DND-41 (cell line): ENCODE data around the gene EIF1AD.

Source experiments
- ATAC-seq: fragments of 200-7000 bp; cut with Tn5 transposase; 3 replicates; pipeline ENCODE4 v1.9.1; 2021; ENCODE audit warnings: low read depth; ENCODE audit not compliant: insufficient read depth
- DNase-seq: peaks from one replicate; pipeline ENCODE4 v3.0.0-alpha.2; 2020
- H2AFZ ChIP-seq: 2 replicates; pipeline ENCODE4 v1.6.0; 2012; ENCODE audit warnings: low read depth, low read length
- H3K27ac ChIP-seq: 2 replicates; pipeline ENCODE4 v1.5.1; 2012; ENCODE audit warnings: low read length, inconsistent platforms
- H3K27me3 ChIP-seq: fragments of 200-600 bp; sonication (generic); 2 replicates; pipeline ENCODE4 v1.6.0; 2012; ENCODE audit warnings: low read length, mild to moderate bottlenecking, inconsistent platforms; ENCODE audit not compliant: insufficient read depth, poor library complexity
- H3K36me3 ChIP-seq: 2 replicates; pipeline ENCODE4 v1.5.1; 2012; ENCODE audit warnings: low read length, inconsistent platforms; ENCODE audit not compliant: insufficient read depth
- H3K4me1 ChIP-seq: 2 replicates; pipeline ENCODE4 v1.5.1; 2012; ENCODE audit warnings: mild to moderate bottlenecking, low read length; ENCODE audit not compliant: insufficient read depth
- H3K4me2 ChIP-seq: 2 replicates; pipeline ENCODE4 v1.6.0; 2012; ENCODE audit warnings: mild to moderate bottlenecking, moderate library complexity, low read length, inconsistent platforms; ENCODE audit not compliant: insufficient read depth
- H3K4me3 ChIP-seq, 2 experiments: fragments of 200-600 bp in 1 of 2; shearing (Covaris generic) in 1 of 2; 2 replicates each; pipeline ENCODE4 v1.5.1; 2012 to 2016; ENCODE audit warnings: inconsistent platforms in 2 of 2, low read length in 2 of 2, mild to moderate bottlenecking in 2 of 2, low read depth in 1 of 2, moderate library complexity in 1 of 2
- H3K79me2 ChIP-seq: 2 replicates; pipeline ENCODE4 v1.6.0; 2012; ENCODE audit warnings: low read length, inconsistent platforms; ENCODE audit not compliant: insufficient read depth
- H3K9ac ChIP-seq: 2 replicates; pipeline ENCODE4 v1.6.0; 2012; ENCODE audit warnings: low read depth, mild to moderate bottlenecking, inconsistent platforms, low read length, moderate library complexity
- H3K9me3 ChIP-seq: 2 replicates; pipeline ENCODE4 v1.5.1; 2012; ENCODE audit warnings: low read length, moderate library complexity, mild to moderate bottlenecking, inconsistent platforms; ENCODE audit not compliant: insufficient read depth, severe bottlenecking
- H4K20me1 ChIP-seq: 2 replicates; pipeline ENCODE4 v1.6.0; 2012; ENCODE audit warnings: low read length; ENCODE audit not compliant: insufficient read depth
- EZH2 ChIP-seq: IDR thresholded peaks from 3 replicates; pipeline ENCODE4 v1.6.1; 2012; ENCODE audit warnings: borderline replicate concordance, low read depth, mild to moderate bottlenecking, moderate library complexity, low read length, inconsistent platforms; ENCODE audit not compliant: severe bottlenecking
- TF ChIP-seq, protein P1 (sequence below): IDR thresholded peaks from 2 replicates; pipeline ENCODE4 v1.5.1; 2012; ENCODE audit warnings: borderline replicate concordance, low read length, moderate library complexity, mild to moderate bottlenecking; ENCODE audit not compliant: poor library complexity, severe bottlenecking; ENCODE audit errors: extremely low read depth

The EIF1AD gene

DNA sequence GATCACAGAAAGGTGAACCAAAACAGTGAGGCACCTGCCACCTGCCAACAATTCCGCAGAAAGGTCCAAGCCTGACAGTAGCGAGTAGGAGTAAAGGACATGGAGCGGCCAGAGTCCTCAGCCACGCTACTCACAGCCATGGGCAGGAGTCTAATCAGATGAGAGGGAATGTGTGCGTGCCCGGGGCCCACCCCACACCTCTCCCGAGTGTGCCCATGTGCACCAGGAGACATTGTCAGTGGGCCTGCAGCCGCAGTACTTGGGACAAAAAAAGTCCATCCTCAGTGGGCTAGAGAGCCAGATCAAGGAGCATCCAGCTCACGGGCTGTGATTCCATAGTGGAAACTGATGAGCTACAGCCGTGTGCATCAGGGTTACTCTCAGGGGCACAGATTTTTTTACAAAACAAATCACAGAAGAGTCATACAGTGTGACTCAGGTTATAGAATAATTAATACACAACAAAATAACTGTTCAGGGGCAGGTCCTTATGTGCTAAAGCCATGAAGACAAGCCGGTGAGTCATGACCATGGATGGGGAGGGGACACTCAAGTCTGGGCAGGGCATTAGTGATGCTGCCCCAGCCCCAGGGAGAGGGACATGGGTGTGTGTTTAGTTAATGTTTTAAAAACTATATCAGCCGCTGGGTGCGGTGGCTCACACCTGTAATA lies 28.4 kb downstream of the EIF1AD start:
- Histone ChIP-seq H3K4me1 (no peaks in the 10 kb centered on the region), H3K27me3 (no peaks in the 10 kb centered on the region), H4K20me1 (peaks cover 19% of the 10 kb centered on the region; the same call in 1 of the 2 replicates), H3K9me3 (no peaks in the 10 kb centered on the region), H2AFZ (no peak overlapping the region), H3K79me2 (peaks cover 4% of the 10 kb centered on the region), H3K36me3 (peaks cover 76% of the 10 kb centered on the region), H3K4me3 (no peak overlapping the region), H3K4me2 (no peak overlapping the region), H3K27ac (no peak overlapping the region), H3K9ac (no peak overlapping the region)
- DNase-seq (no peak), ATAC-seq (no peak)
- TF ChIP-seq EZH2 = no peak
- TF ChIP-seq, protein P1, sequence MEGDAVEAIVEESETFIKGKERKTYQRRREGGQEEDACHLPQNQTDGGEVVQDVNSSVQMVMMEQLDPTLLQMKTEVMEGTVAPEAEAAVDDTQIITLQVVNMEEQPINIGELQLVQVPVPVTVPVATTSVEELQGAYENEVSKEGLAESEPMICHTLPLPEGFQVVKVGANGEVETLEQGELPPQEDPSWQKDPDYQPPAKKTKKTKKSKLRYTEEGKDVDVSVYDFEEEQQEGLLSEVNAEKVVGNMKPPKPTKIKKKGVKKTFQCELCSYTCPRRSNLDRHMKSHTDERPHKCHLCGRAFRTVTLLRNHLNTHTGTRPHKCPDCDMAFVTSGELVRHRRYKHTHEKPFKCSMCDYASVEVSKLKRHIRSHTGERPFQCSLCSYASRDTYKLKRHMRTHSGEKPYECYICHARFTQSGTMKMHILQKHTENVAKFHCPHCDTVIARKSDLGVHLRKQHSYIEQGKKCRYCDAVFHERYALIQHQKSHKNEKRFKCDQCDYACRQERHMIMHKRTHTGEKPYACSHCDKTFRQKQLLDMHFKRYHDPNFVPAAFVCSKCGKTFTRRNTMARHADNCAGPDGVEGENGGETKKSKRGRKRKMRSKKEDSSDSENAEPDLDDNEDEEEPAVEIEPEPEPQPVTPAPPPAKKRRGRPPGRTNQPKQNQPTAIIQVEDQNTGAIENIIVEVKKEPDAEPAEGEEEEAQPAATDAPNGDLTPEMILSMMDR = no peak

DNA sequence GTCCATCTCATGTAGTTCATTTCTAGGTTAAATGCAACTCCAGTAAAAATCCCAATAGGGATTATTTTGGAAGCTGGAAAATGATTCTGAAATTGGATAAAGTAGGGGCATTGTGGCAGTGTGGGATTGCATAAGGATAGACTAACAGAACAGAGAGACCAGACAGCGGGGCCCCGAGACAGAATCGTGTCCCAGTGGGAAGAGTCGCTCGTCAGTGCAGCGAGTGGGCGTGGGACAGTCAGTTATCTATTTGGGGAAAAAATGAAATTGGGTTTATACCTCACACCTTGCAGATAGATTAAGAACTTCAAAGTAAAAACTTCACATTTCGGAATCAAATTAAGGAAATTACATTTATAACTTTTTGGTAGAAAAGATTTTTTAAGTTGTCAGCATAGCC lies 29.8 kb downstream of the EIF1AD start:
- no peaks in the 10 kb centered on the region for H3K4me1 ChIP-seq
- no peak for ATAC-seq
- no peak overlapping the region for H3K9ac ChIP-seq
- H3K27ac ChIP-seq = no peak overlapping the region
- no peak overlapping the region for H3K4me3 ChIP-seq
- no peak for TF ChIP-seq EZH2
- TF ChIP-seq, protein P1 = no peak
- H4K20me1 ChIP-seq = peaks cover 18% of the 10 kb centered on the region; the same call in 1 of the 2 replicates
- H2AFZ ChIP-seq = no peak overlapping the region
- peaks cover 6% of the 10 kb centered on the region for H3K79me2 ChIP-seq
- no peaks in the 10 kb centered on the region for H3K27me3 ChIP-seq
- DNase-seq = no peak
- H3K9me3 ChIP-seq = no peaks in the 10 kb centered on the region
- peaks cover 76% of the 10 kb centered on the region for H3K36me3 ChIP-seq
- no peak overlapping the region for H3K4me2 ChIP-seq

DNA sequence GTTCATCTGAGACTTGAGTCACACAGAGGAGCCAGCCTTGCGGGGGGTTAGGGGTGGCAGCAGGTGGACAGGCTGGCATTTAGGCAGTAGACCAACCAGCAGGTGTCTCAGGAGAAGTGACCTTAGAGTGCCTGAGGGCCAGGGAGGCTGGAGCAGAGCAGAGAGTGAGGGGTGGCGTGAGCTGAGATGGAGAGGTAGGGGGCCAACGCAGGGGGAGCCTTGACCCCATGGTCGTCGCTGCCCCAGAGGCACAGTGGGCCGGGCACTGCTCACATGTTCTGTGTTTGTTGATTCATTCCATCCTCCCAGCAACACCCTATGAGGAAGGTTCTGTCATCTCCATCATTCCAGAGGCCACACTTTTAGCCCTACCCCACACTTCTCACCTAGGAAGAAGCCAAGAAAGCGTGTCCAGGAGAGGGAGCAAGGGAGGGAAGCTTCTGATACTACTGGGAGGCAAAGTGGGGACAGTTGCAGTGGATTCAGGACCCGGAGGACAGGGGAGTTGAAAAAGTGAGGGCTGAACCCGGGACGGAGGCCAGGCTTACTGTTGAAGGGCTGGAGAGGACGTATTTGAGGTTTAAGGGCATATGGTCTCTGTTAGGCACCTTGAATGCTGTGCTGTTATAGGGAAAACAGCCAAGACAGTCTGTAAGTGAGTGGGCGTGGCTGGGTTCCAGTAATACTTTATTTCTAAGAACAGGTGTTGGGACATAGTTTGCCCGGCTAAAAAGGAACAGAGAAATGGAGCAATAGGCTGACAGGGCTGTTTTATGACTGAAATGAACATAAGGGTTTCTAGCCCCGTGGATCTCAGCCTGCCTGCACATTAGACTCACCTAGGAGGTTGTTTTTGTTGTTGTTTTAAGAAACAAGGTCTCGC lies 33.1 kb downstream of the EIF1AD start:
- H3K27me3 ChIP-seq = no peaks in the 10 kb centered on the region
- no peak overlapping the region for H3K4me3 ChIP-seq
- H2AFZ ChIP-seq = no peak overlapping the region
- peaks cover 6% of the 10 kb centered on the region for H3K4me1 ChIP-seq
- peaks cover 35% of the 10 kb centered on the region; the same call in 1 of the 2 replicates for H4K20me1 ChIP-seq
- H3K9ac ChIP-seq = no peak overlapping the region
- ATAC-seq = no peak
- no peak for DNase-seq
- peaks cover 87% of the 10 kb centered on the region for H3K36me3 ChIP-seq
- no peak overlapping the region for H3K4me2 ChIP-seq
- TF ChIP-seq EZH2 = no peak
- TF ChIP-seq, protein P1 = no peak
- H3K27ac ChIP-seq = no peak overlapping the region
- H3K9me3 ChIP-seq = no peaks in the 10 kb centered on the region
- H3K79me2 ChIP-seq = peaks cover 34% of the 10 kb centered on the region
